ENCODE data around the gene PROSER2. TPM values are rescaled to one million over a fixed set of nuclear protein-coding genes. Genes with fewer than 3 reads are reported as not detected.
"Not testable (repeated sequence)": the region's sequence is repeated elsewhere in the genome, so short reads cannot be mapped to it uniquely, and the experiment has no call there.

PROSER2 gene
- polyA plus RNA-seq, 3 donors from 2014 or later, result 0.50 TPM; not detected in 2

- Mint-ChIP-seq H3K27me3 (ENCODE audit: low read depth in 3 of 3) (peaks cover 2 to 11% (median 3%) of the 10 kb centered on the region in 3 donors), H3K9me3 (no peaks in the 10 kb centered on the region)
These were observed 8.9 kb downstream of the PROSER2 start for GRCh38 chr10:11832042-11832441.

GRCh38 chr10:11835061-11835460, 11.9 kb downstream of the PROSER2 start:
- Mint-ChIP-seq H3K9me3 (no peaks in the 10 kb centered on the region), H3K36me3 (no peaks in the 10 kb centered on the region), H3K27ac (no peak overlapping the region), H3K4me3 (no peak overlapping the region), H3K4me1 (peaks cover 3 to 6% of the 10 kb centered on the region in 2 donors), H3K27me3 (ENCODE audit: low read depth in 3 of 3) (peaks cover 0 to 4% (median 2%) of the 10 kb centered on the region in 3 donors)
- no peak for DNase-seq

More at GRCh38 chr10:11832042-11832441, 8.9 kb downstream of the PROSER2 start:
- no peak for DNase-seq
- Mint-ChIP-seq H3K4me3 (no peak overlapping the region), H3K36me3 (no peaks in the 10 kb centered on the region), H3K4me1 (no peaks in the 10 kb centered on the region), H3K27ac (no peak overlapping the region)

GRCh38 chr10:11835704-11836103, 12.5 kb downstream of the PROSER2 start:
- Mint-ChIP-seq H3K4me1 (peaks cover 3 to 6% of the 10 kb centered on the region in 2 donors), H3K36me3 (no peaks in the 10 kb centered on the region)

GRCh38 chr10:11837372-11838161, 14.4 kb downstream of the PROSER2 start:
- H3K27me3 Mint-ChIP-seq (ENCODE audit: low read depth in 3 of 3), result peaks cover 0 to 2% (median 1%) of the 10 kb centered on the region in 3 donors
- no peaks in the 10 kb centered on the region for H3K36me3 Mint-ChIP-seq
- H3K9me3 Mint-ChIP-seq, result no peaks in the 10 kb centered on the region
- H3K4me3 Mint-ChIP-seq, result no peak overlapping the region
- H3K4me1 Mint-ChIP-seq, result peaks cover 3 to 6% of the 10 kb centered on the region in 2 donors
- H3K27ac Mint-ChIP-seq, result no peak overlapping the region
- no peak for DNase-seq

More at GRCh38 chr10:11835704-11836103, 12.5 kb downstream of the PROSER2 start:
- H3K27ac Mint-ChIP-seq, result no peak overlapping the region
- no peak overlapping the region for H3K4me3 Mint-ChIP-seq
- H3K27me3 Mint-ChIP-seq (ENCODE audit: low read depth in 3 of 3), result peaks cover 0 to 4% (median 2%) of the 10 kb centered on the region in 3 donors
- DNase-seq, result no peak
- no peaks in the 10 kb centered on the region for H3K9me3 Mint-ChIP-seq

GRCh38 chr10:11838298-11838852, 15.2 kb downstream of the PROSER2 start:
- H3K4me3 Mint-ChIP-seq, result no peak overlapping the region
- peaks cover 0 to 2% (median 0%) of the 10 kb centered on the region in 3 donors for H3K27me3 Mint-ChIP-seq (ENCODE audit: low read depth in 3 of 3)
- H3K36me3 Mint-ChIP-seq, result no peaks in the 10 kb centered on the region
- no peak for DNase-seq
- H3K27ac Mint-ChIP-seq, result no peak overlapping the region
- H3K9me3 Mint-ChIP-seq, result no peaks in the 10 kb centered on the region
- peaks cover 3 to 6% of the 10 kb centered on the region in 2 donors for H3K4me1 Mint-ChIP-seq

DNA sequence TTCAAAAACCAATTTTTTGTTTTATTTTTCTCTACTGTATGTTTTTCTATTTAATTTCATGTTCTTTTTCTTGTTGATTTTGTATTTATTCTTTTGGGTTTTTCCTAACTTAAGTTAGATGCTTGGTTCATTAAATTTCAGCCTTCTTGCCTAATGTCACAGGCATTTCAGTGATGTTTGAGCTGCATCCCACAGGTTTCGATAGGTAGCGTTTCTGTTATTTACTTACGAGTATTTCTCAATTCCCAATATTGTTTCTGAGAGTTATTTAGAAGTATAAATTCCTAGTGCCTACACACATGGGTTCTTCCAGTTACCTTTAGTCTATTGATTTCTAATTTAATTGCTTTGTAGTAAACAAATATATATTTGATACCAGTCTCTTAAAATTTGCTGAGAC, 18.2 kb downstream of the PROSER2 start:
- no peak overlapping the region for H3K27ac Mint-ChIP-seq
- H3K4me3 Mint-ChIP-seq, result no peak overlapping the region
- peaks cover 0 to 2% (median 0%) of the 10 kb centered on the region in 3 donors for H3K27me3 Mint-ChIP-seq (ENCODE audit: low read depth in 3 of 3)
- no peaks in the 10 kb centered on the region for H3K36me3 Mint-ChIP-seq
- no peaks in the 10 kb centered on the region for H3K9me3 Mint-ChIP-seq
- DNase-seq, result no peak
- peaks cover 3 to 6% of the 10 kb centered on the region in 2 donors for H3K4me1 Mint-ChIP-seq

- H3K9me3 Mint-ChIP-seq, result no peaks in the 10 kb centered on the region
- H3K27ac Mint-ChIP-seq, result no peak overlapping the region
These were observed 19.3 kb downstream of the PROSER2 start for GRCh38 chr10:11842411-11842810.

GRCh38 chr10:11845113-11845512, 22.0 kb downstream of the PROSER2 start:
- DNase-seq, result no peak

More at GRCh38 chr10:11842411-11842810, 19.3 kb downstream of the PROSER2 start:
- Mint-ChIP-seq H3K4me3 (no peak overlapping the region), H3K27me3 (ENCODE audit: low read depth in 3 of 3) (peaks cover 0 to 2% (median 2%) of the 10 kb centered on the region in 3 donors), H3K36me3 (no peaks in the 10 kb centered on the region), H3K4me1 (peaks cover 3 to 6% of the 10 kb centered on the region in 2 donors)
- DNase-seq, result no peak

GRCh38 chr10:11846542-11846941, 23.4 kb downstream of the PROSER2 start:
- Mint-ChIP-seq H3K27ac (no peak overlapping the region), H3K9me3 (no peaks in the 10 kb centered on the region), H3K27me3 (ENCODE audit: low read depth in 3 of 3) (peaks cover 0 to 6% (median 1%) of the 10 kb centered on the region in 3 donors), H3K4me3 (no peak overlapping the region), H3K4me1 (no peaks in the 10 kb centered on the region), H3K36me3 (no peaks in the 10 kb centered on the region)
- no peak for DNase-seq

More at GRCh38 chr10:11845113-11845512, 22.0 kb downstream of the PROSER2 start:
- H3K27me3 Mint-ChIP-seq (ENCODE audit: low read depth in 3 of 3), result peaks cover 1 to 2% (median 2%) of the 10 kb centered on the region in 3 donors
- no peak overlapping the region for H3K4me3 Mint-ChIP-seq
- H3K4me1 Mint-ChIP-seq, result no peaks in the 10 kb centered on the region
- H3K36me3 Mint-ChIP-seq, result no peaks in the 10 kb centered on the region
- H3K9me3 Mint-ChIP-seq, result no peaks in the 10 kb centered on the region
- no peak overlapping the region for H3K27ac Mint-ChIP-seq

- H3K27me3 Mint-ChIP-seq (ENCODE audit: low read depth in 3 of 3), result peaks cover 0 to 6% (median 1%) of the 10 kb centered on the region in 3 donors
- no peak overlapping the region for H3K4me3 Mint-ChIP-seq
- no peaks in the 10 kb centered on the region for H3K4me1 Mint-ChIP-seq
- no peaks in the 10 kb centered on the region for H3K36me3 Mint-ChIP-seq
- H3K9me3 Mint-ChIP-seq, result no peaks in the 10 kb centered on the region
- H3K27ac Mint-ChIP-seq, result no peak overlapping the region
- DNase-seq, result no peak
These were observed 26.1 kb downstream of the PROSER2 start for GRCh38 chr10:11849277-11849676.

- no peak overlapping the region for H3K27ac Mint-ChIP-seq
- H3K9me3 Mint-ChIP-seq, result no peaks in the 10 kb centered on the region
These were observed 26.8 kb downstream of the PROSER2 start for GRCh38 chr10:11849911-11850310.

GRCh38 chr10:11851910-11852309, 28.8 kb downstream of the PROSER2 start:
- no peaks in the 10 kb centered on the region for H3K36me3 Mint-ChIP-seq
- no peaks in the 10 kb centered on the region for H3K9me3 Mint-ChIP-seq
- no peak overlapping the region for H3K4me3 Mint-ChIP-seq
- H3K4me1 Mint-ChIP-seq, result no peaks in the 10 kb centered on the region
- no peak for DNase-seq
- peaks cover 0 to 6% (median 1%) of the 10 kb centered on the region in 3 donors for H3K27me3 Mint-ChIP-seq (ENCODE audit: low read depth in 3 of 3)
- H3K27ac Mint-ChIP-seq, result no peak overlapping the region

More at GRCh38 chr10:11849911-11850310, 26.8 kb downstream of the PROSER2 start:
- Mint-ChIP-seq H3K4me1 (no peaks in the 10 kb centered on the region), H3K36me3 (no peaks in the 10 kb centered on the region), H3K27me3 (ENCODE audit: low read depth in 3 of 3) (peaks cover 0 to 6% (median 1%) of the 10 kb centered on the region in 3 donors), H3K4me3 (no peak overlapping the region)
- no peak for DNase-seq

GRCh38 chr10:11852637-11853036, 29.5 kb downstream of the PROSER2 start:
- not testable (repeated sequence) for DNase-seq; H3K27ac Mint-ChIP-seq; H3K4me1 Mint-ChIP-seq; H3K9me3 Mint-ChIP-seq; H3K27me3 Mint-ChIP-seq (ENCODE audit: low read depth in 3 of 3); H3K36me3 Mint-ChIP-seq; H3K4me3 Mint-ChIP-seq

DNA sequence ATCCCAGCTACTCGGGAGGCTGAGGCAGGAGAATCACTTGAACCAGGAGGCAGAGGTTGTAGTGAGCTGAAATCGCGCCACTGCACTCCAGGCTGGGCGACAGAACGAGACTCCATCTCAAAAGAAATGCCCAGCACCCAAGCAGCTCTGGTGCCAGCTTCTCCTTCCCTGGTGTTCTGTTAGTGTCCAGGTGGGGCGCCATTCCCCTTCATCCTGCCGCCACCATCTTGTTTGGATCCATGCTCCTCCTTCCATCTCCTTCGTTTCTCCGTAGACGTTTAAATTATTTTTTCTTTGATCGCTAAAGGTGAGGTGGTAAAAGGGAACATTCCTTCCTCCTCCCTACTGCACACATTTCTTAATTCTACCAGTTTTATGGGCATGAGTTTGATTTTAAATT, 30.3 kb downstream of the PROSER2 start:
- no peaks in the 10 kb centered on the region for H3K4me1 Mint-ChIP-seq
- H3K27me3 Mint-ChIP-seq (ENCODE audit: low read depth in 3 of 3), result peaks cover 0 to 3% (median 3%) of the 10 kb centered on the region in 3 donors
- H3K9me3 Mint-ChIP-seq, result no peaks in the 10 kb centered on the region
- no peak overlapping the region for H3K27ac Mint-ChIP-seq
- no peaks in the 10 kb centered on the region for H3K36me3 Mint-ChIP-seq
- no peak overlapping the region for H3K4me3 Mint-ChIP-seq
- DNase-seq, result no peak

All from immature natural killer cell (primary cell).